ENCODE measurements around the gene FAAP100. TPM values are rescaled to one million over a fixed set of nuclear protein-coding genes. Genes with fewer than 3 reads are reported as not detected.

Gene FAAP100
- polyA plus RNA-seq, 1 of the 3 experiments (the other 2 are of a cell fraction) = 18.9 TPM

GRCh38 chr17:81539961-81540675, 12.0 kb downstream of the FAAP100 start:
- CTCF ChIA-PET = no interaction called here

GRCh38 chr17:81539571-81539900, 12.6 kb downstream of the FAAP100 start:
- Histone ChIP-seq H3K4me1 (ENCODE audit: control insufficient read depth in 1 of 2, insufficient read depth in 2 of 2, low read depth in 1 of 2, low read length in 1 of 2) (peaks cover 0 to 24% of the 10 kb centered on the region in 2 experiments; a peak in 1 of 4 replicates), H3K4me2 (no peak overlapping the region), H3K27ac (ENCODE audit: low read depth in 2 of 2, low read length in 1 of 2) (no peak overlapping the region), H3K27me3 (ENCODE audit: insufficient read depth) (no peaks in the 10 kb centered on the region), H3F3A (replicated peaks; ENCODE audit: insufficient read depth) (peaks cover 11% of the 10 kb centered on the region), H3K4me3 (ENCODE audit: low read depth in 2 of 2, low read length in 1 of 2) (no peak overlapping the region), H3K9ac (no peak overlapping the region), H2AFZ (ENCODE audit: low read depth) (no peak overlapping the region), H3K9me3 (no peaks in the 10 kb centered on the region), H3K79me2 (ENCODE audit: insufficient read depth) (no peaks in the 10 kb centered on the region), H4K20me1 (ENCODE audit: insufficient read depth) (peaks cover 9% of the 10 kb centered on the region; the same call in 1 of the 2 replicates), H3K36me3 (replicated peaks in 1 of 2; ENCODE audit: control insufficient read depth in 1 of 2, insufficient read depth in 2 of 2, low read length in 1 of 2) (peaks cover 11 to 41% of the 10 kb centered on the region in 2 experiments), H3K9me2 (no peaks in the 10 kb centered on the region)
- ChIA-PET CTCF (interaction anchor here (1.4 to 4.2 kb wide), 3 partner anchors 27 to 285 kb away, joined by 8 to 39 read pairs (median 20); partner anchors contain the start of gene ACTG1), POLR2A (interaction anchor here (0.9 kb wide), 1 partner anchor 32 kb away, joined by 3 read pairs; no protein-coding TSS in a partner anchor)
- no peak for DNase-seq
- WGBS (ENCODE audit: low lambda C conversion rate) = 93% methylated on average over 9 of the region's 10 CpGs
- TF ChIP-seq GABPA (IDR thresholded peaks at IDR 0.05; ENCODE audit: low read depth) (no peak), EP300 (IDR thresholded peaks at IDR 0.05; ENCODE audit: borderline replicate concordance in 1 of 2, low read depth in 1 of 2, low read length in 1 of 2) (no peak), PBX3 (IDR thresholded peaks at IDR 0.05) (no peak), TAF1 (IDR thresholded peaks at IDR 0.05; ENCODE audit: borderline replicate concordance, low read depth, low read length) (no peak), TEAD4 (IDR thresholded peaks at IDR 0.05; ENCODE audit: borderline replicate concordance, insufficient read depth) (no peak), ZBTB33 (IDR thresholded peaks at IDR 0.05; ENCODE audit: borderline replicate concordance, low read depth) (no peak), NFIC (IDR thresholded peaks at IDR 0.05; ENCODE audit: borderline replicate concordance) (no peak), RAD21 (IDR thresholded peaks at IDR 0.05; ENCODE audit: low read length) (no peak), FOSL2 (IDR thresholded peaks at IDR 0.05; ENCODE audit: borderline replicate concordance, low read depth) (no peak)

More at GRCh38 chr17:81539961-81540675, 12.0 kb downstream of the FAAP100 start:
- no peaks in the 10 kb centered on the region for H3K27me3 ChIP-seq (ENCODE audit: insufficient read depth)
- WGBS (ENCODE audit: low lambda C conversion rate) = 94% methylated on average over 25 of the region's 28 CpGs
- no peaks in the 10 kb centered on the region for H3K9me3 ChIP-seq
- H2AFZ ChIP-seq (ENCODE audit: low read depth) = no peak overlapping the region
- DNase-seq = no peak
- POLR2A ChIA-PET = interaction anchor here (0.6 kb wide), 1 partner anchor 97 kb away, joined by 3 read pairs; the partner anchor contains the start of gene NPLOC4
- H3F3A ChIP-seq (replicated peaks; ENCODE audit: insufficient read depth) = peaks cover 11% of the 10 kb centered on the region
- no peak overlapping the region for H3K27ac ChIP-seq (ENCODE audit: low read depth in 2 of 2, low read length in 1 of 2)
- no peak overlapping the region for H3K4me3 ChIP-seq (ENCODE audit: low read depth in 2 of 2, low read length in 1 of 2)
- TF ChIP-seq USF1 (IDR thresholded peaks at IDR 0.05; ENCODE audit: borderline replicate concordance, low read depth) (no peak), FOXM1 (IDR thresholded peaks at IDR 0.05; ENCODE audit: low read depth) (no peak), TEAD4 (IDR thresholded peaks at IDR 0.05; ENCODE audit: borderline replicate concordance, insufficient read depth) (no peak), EZH2phosphoT487 (IDR thresholded peaks at IDR 0.05; ENCODE audit: borderline replicate concordance, low read depth) (no peak), TAF1 (IDR thresholded peaks at IDR 0.05; ENCODE audit: borderline replicate concordance, low read depth, low read length) (no peak), GATA2 (CRISPR knock-in tag; IDR thresholded peaks at IDR 0.05) (no peak), NRF1 (IDR thresholded peaks at IDR 0.05; ENCODE audit: low read depth, low read length) (no peak), ELF1 (IDR thresholded peaks at IDR 0.05) (no peak), RAD21 (IDR thresholded peaks at IDR 0.05; ENCODE audit: low read length) (no peak)
- TF ChIP-seq, protein P1, sequence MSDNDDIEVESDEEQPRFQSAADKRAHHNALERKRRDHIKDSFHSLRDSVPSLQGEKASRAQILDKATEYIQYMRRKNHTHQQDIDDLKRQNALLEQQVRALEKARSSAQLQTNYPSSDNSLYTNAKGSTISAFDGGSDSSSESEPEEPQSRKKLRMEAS (IDR thresholded peaks at IDR 0.05; ENCODE audit: low read depth) = no peak
- TF ChIP-seq, protein P2, sequence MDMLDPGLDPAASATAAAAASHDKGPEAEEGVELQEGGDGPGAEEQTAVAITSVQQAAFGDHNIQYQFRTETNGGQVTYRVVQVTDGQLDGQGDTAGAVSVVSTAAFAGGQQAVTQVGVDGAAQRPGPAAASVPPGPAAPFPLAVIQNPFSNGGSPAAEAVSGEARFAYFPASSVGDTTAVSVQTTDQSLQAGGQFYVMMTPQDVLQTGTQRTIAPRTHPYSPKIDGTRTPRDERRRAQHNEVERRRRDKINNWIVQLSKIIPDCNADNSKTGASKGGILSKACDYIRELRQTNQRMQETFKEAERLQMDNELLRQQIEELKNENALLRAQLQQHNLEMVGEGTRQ (IDR thresholded peaks at IDR 0.05; ENCODE audit: borderline replicate concordance, low read depth, low read length) = no peak
- H3K9ac ChIP-seq = no peak overlapping the region
- H3K4me1 ChIP-seq (ENCODE audit: control insufficient read depth in 1 of 2, insufficient read depth in 2 of 2, low read depth in 1 of 2, low read length in 1 of 2) = peaks cover 0 to 19% of the 10 kb centered on the region in 2 experiments; a peak in 1 of 4 replicates
- H3K79me2 ChIP-seq (ENCODE audit: insufficient read depth) = no peaks in the 10 kb centered on the region
- peaks cover 16 to 44% of the 10 kb centered on the region in 2 experiments for H3K36me3 ChIP-seq (replicated peaks in 1 of 2; ENCODE audit: control insufficient read depth in 1 of 2, insufficient read depth in 2 of 2, low read length in 1 of 2)
- no peaks in the 10 kb centered on the region for H3K9me2 ChIP-seq
- peaks cover 9% of the 10 kb centered on the region; the same call in 1 of the 2 replicates for H4K20me1 ChIP-seq (ENCODE audit: insufficient read depth)
- no peak overlapping the region for H3K4me2 ChIP-seq
